Measurements from ENCODE around the gene LMCD1. TPM values are rescaled to one million over a fixed set of nuclear protein-coding genes. Genes with fewer than 3 reads are reported as not detected.
A peak's percentile ranks its signal among the peaks of the same experiment; 100 is the strongest.

The LMCD1 gene
- total and polyA plus RNA-seq, 8 donors = 14.0 to 39.4 (median 17.4) TPM

DNA sequence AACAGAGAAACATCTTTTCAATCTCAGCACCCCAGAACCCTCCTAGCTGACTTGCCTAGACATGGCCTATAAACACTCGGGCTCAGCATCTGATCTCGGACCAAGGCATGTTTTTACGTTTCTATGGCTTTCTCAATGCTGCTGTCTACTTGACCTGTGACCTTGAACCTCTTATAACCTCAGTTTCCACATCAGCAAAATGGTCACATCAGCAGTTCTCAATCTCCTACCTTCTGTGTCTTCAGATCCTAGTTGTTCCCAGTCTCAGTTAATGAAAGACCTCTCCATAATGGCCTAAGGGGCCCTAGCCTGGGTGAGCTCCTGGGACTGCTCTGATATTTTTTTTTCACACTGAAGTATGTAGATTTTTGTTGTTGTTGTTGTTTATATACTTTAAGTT lies 103.4 kb downstream of the LMCD1 start:
- no peaks in the 10 kb centered on the region for H3K4me1 ChIP-seq
- WGBS, 2 donors = 77 to 89% methylated on average over 3 of the region's 3 CpGs
- no peaks in the 10 kb centered on the region for H3K36me3 ChIP-seq
- FAIRE-seq (no peak), DNase-seq (no peak), ATAC-seq (no peak)
- no peaks in the 10 kb centered on the region for H3K27me3 ChIP-seq
- intact Hi-C loops (cut with DNase I) = no loop called here
- H3K27ac ChIP-seq = no peak overlapping the region
- H3K9me3 ChIP-seq = no peaks in the 10 kb centered on the region
- H3K4me3 ChIP-seq = no peak overlapping the region
- TF ChIP-seq CTCF (IDR thresholded peaks at IDR 0.05) = no peak

GRCh38 chr3:8606701-8607231 lies 105.1 kb downstream of the LMCD1 start:
- no peaks in the 10 kb centered on the region for H3K36me3 ChIP-seq
- ATAC-seq = no peak
- no peak overlapping the region for H3K4me3 ChIP-seq
- H3K27me3 ChIP-seq = no peaks in the 10 kb centered on the region
- 50 to 58% methylated on average over 7 of the region's 7 CpGs for WGBS, 2 donors
- DNase-seq = no peak
- H3K9me3 ChIP-seq = no peaks in the 10 kb centered on the region
- no peaks in the 10 kb centered on the region for H3K4me1 ChIP-seq
- intact Hi-C loops (cut with DNase I) = no loop called here
- FAIRE-seq = no peak
- H3K27ac ChIP-seq = no peak overlapping the region
- no peak for TF ChIP-seq CTCF (IDR thresholded peaks at IDR 0.05)

DNA sequence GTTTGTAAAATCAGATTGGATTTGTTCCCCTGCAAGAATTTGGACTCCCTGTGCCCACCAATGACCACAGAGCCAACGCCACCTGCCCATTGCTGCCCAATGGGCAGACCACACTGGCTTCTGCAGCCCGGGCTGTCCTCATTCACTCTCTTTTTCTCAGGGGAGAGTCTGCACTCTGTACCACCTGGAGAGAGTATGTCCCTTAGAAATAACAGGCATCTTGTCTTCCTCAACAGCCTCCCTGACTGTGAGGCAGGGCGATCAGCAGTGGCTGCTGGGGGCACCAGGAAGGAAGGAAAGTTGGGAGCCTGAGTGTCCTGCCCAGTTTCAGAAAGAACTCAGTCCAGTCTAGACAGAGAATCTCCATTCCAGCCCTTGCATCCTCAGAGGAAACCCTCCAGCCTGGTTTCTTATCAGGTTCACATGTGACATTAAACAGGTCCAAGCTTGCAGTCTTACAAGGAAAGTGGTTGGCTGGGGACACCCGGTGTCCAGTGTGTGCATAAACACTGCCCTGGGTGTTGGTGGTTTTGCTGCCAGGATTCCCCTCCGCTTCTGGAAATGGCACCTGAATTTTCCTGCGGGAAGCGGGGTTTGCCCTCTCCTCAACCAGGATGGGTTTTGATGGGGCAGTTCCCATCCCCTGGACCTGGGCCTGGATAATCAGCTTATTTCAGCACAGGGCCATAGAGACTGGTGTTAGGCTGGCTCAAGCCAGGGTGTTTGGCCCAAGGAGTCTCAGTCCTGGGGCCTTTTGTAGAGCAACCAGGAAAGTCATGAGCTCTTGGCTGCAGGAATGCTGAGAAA lies 105.8 kb downstream of the LMCD1 start:
- FAIRE-seq = no peak

GRCh38 chr3:8608041-8608790 lies 106.6 kb downstream of the LMCD1 start:
- Histone ChIP-seq H3K9me3 (no peaks in the 10 kb centered on the region), H3K27me3 (no peaks in the 10 kb centered on the region), H3K36me3 (no peaks in the 10 kb centered on the region), H3K4me1 (no peaks in the 10 kb centered on the region), H3K4me3 (no peak overlapping the region), H3K27ac (no peak overlapping the region)
- DNase-seq = no peak
- intact Hi-C loops (cut with DNase I) = no loop called here
- TF ChIP-seq CTCF (IDR thresholded peaks at IDR 0.05) = no peak
- WGBS, 2 donors = 81 to 83% methylated on average over 16 of the region's 16 CpGs
- FAIRE-seq = no peak
- peak in 1 of 4 donors; percentile 17 for ATAC-seq

More for the DNA sequence above, 105.8 kb downstream of the LMCD1 start:
- peak in 1 of 4 donors; percentile 42 for TF ChIP-seq CTCF (IDR thresholded peaks at IDR 0.05)
- Histone ChIP-seq H3K27me3 (no peaks in the 10 kb centered on the region), H3K36me3 (no peaks in the 10 kb centered on the region), H3K4me3 (no peak overlapping the region), H3K27ac (no peak overlapping the region), H3K9me3 (no peaks in the 10 kb centered on the region), H3K4me1 (no peaks in the 10 kb centered on the region)
- DNase-seq (peak in 3 of 6 donors; percentile 35 to 50 (median 38)), ATAC-seq (peak; percentile 72 to 98 (median 94))
- 40 to 41% methylated on average over 7 of the region's 7 CpGs for WGBS, 2 donors
- intact Hi-C loops (cut with DNase I) = no loop called here

Data from pancreas (tissue), 10 donors.